Subcutaneous abdominal adipose tissue (tissue), 5 donors: ENCODE results near the gene VPS33B.

ENCODE experiments used
- H3K27ac ChIP-seq: one replicate; pipeline ENCODE4 v1.7.0; 2013; ENCODE audit warnings: low read depth, mild to moderate bottlenecking, inconsistent platforms, low read length, moderate library complexity
- H3K27me3 ChIP-seq, 5 donors: one replicate each; pipeline ENCODE4 v1.7.0; 2013; ENCODE audit warnings: low read length in 5 of 5, inconsistent platforms in 1 of 5; ENCODE audit not compliant: control insufficient read depth in 5 of 5, insufficient read depth in 4 of 5
- H3K36me3 ChIP-seq, 5 donors: one replicate each; pipeline ENCODE4 v1.7.0; 2013; ENCODE audit warnings: low read length in 5 of 5; ENCODE audit not compliant: control insufficient read depth in 5 of 5, insufficient read depth in 5 of 5
- H3K4me1 ChIP-seq, 5 donors: one replicate each; pipeline ENCODE4 v1.7.0; 2013; ENCODE audit warnings: low read length in 5 of 5, mild to moderate bottlenecking in 3 of 5, moderate library complexity in 1 of 5; ENCODE audit not compliant: control insufficient read depth in 5 of 5, insufficient read depth in 5 of 5
- H3K4me3 ChIP-seq, 5 donors: one replicate each; pipeline ENCODE4 v1.7.0; 2013; ENCODE audit warnings: low read length in 5 of 5, low read depth in 1 of 5
- H3K9ac ChIP-seq, 5 donors: one replicate each; pipeline ENCODE4 v1.7.0; 2013; ENCODE audit warnings: low read length in 5 of 5, mild to moderate bottlenecking in 4 of 5, moderate library complexity in 3 of 5
- H3K9me3 ChIP-seq, 5 donors: one replicate each; pipeline ENCODE4 v1.7.0; 2013; ENCODE audit warnings: low read length in 5 of 5; ENCODE audit not compliant: control insufficient read depth in 5 of 5
- donor health status: healthy.
- donor health status: healthy.
- donor health status: healthy.
- donor health status: healthy.
- donor health status: healthy.

VPS33B gene

GRCh38 chr15:91022075-91022831, at the start of gene VPS33B:
Gene VPS33B, minus strand, starts transcription at chr15:91022594. Its CDS starts 345 bp downstream, at chr15:91022249.
- Histone ChIP-seq H3K4me3 (peak within 1 kb of the TSS; percentile 96 to 100 (median 98)), H3K4me1 (peaks cover 4 to 22% (median 21%) of the 10 kb centered on the region in 5 donors), H3K9me3 (no peaks in the 10 kb centered on the region), H3K27ac (peak within 1 kb of the TSS; percentile 46), H3K9ac (peak within 1 kb of the TSS; percentile 81 to 100 (median 93)), H3K27me3 (no peaks in the 10 kb centered on the region), H3K36me3 (peaks cover 0 to 8% (median 3%) of the 10 kb centered on the region in 5 donors)

GRCh38 chr15:91072161-91072560, 49.8 kb upstream of the VPS33B start:
- H3K9me3 ChIP-seq = no peaks in the 10 kb centered on the region
- no peak overlapping the region for H3K9ac ChIP-seq
- H3K36me3 ChIP-seq = no peaks in the 10 kb centered on the region
- no peak overlapping the region for H3K27ac ChIP-seq
- peaks cover 0 to 6% (median 5%) of the 10 kb centered on the region in 5 donors for H3K27me3 ChIP-seq
- H3K4me1 ChIP-seq = no peaks in the 10 kb centered on the region
- no peak overlapping the region for H3K4me3 ChIP-seq

GRCh38 chr15:91070872-91071271, 48.5 kb upstream of the VPS33B start:
- no peaks in the 10 kb centered on the region for H3K4me1 ChIP-seq
- H3K9me3 ChIP-seq = no peaks in the 10 kb centered on the region
- H3K9ac ChIP-seq = no peak overlapping the region
- peaks cover 0 to 6% (median 5%) of the 10 kb centered on the region in 5 donors for H3K27me3 ChIP-seq
- no peak overlapping the region for H3K4me3 ChIP-seq
- no peak overlapping the region for H3K27ac ChIP-seq
- H3K36me3 ChIP-seq = no peaks in the 10 kb centered on the region

DNA sequence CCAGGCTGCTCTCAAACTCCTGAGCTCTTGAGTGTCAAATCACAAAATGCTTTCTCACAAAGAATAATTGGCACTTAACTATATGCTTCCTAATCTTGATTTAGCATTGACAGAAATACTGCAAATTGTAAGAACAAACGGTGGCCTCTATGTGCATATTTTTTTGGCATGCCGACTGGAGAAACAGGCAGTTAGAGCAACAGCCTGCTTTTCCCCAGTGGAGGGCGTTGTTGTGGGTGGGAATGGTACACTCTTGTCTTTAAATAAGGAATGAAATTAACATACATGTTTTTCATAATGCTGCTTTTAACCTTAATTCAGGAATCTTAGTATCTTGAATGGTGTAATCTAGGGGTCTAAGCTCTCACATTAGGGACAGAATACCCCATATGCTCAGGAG, 46.6 kb upstream of the VPS33B start:
- H3K4me1 ChIP-seq = no peaks in the 10 kb centered on the region
- no peak overlapping the region for H3K27ac ChIP-seq
- peaks cover 0 to 7% (median 0%) of the 10 kb centered on the region in 5 donors for H3K9me3 ChIP-seq
- no peaks in the 10 kb centered on the region for H3K36me3 ChIP-seq
- H3K4me3 ChIP-seq = no peak overlapping the region
- H3K9ac ChIP-seq = no peak overlapping the region
- H3K27me3 ChIP-seq = peaks cover 0 to 6% (median 5%) of the 10 kb centered on the region in 5 donors

DNA sequence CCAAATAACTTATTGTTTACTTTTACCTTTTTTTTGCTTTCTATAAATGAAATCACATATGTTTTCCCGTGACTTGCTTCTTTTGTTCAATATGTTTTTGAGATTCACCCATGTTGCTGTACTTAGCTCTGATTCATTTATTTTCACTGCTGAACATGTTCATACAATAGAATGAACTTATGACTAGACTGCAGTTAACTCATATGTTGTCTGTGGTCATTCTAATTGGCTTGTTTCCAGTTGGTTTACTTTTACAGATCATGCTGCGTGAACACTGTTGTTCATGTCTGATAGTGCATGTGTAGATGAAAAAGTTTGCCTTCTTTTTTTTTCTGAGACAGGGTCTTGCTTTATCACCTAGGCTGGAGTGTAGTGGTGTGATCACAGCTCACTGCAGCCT, 46.0 kb upstream of the VPS33B start:
- H3K36me3 ChIP-seq = no peaks in the 10 kb centered on the region
- H3K27ac ChIP-seq = no peak overlapping the region
- H3K4me1 ChIP-seq = no peaks in the 10 kb centered on the region
- H3K9me3 ChIP-seq = peaks cover 0 to 7% (median 0%) of the 10 kb centered on the region in 5 donors
- H3K9ac ChIP-seq = no peak overlapping the region
- H3K27me3 ChIP-seq = peaks cover 0 to 6% (median 5%) of the 10 kb centered on the region in 5 donors
- no peak overlapping the region for H3K4me3 ChIP-seq

GRCh38 chr15:91067036-91067435, 44.6 kb upstream of the VPS33B start:
- no peaks in the 10 kb centered on the region for H3K4me1 ChIP-seq
- H3K27me3 ChIP-seq = peaks cover 0 to 6% (median 5%) of the 10 kb centered on the region in 5 donors
- H3K4me3 ChIP-seq = no peak overlapping the region
- H3K27ac ChIP-seq = no peak overlapping the region
- no peaks in the 10 kb centered on the region for H3K36me3 ChIP-seq
- H3K9me3 ChIP-seq = peaks cover 0 to 7% (median 0%) of the 10 kb centered on the region in 5 donors
- no peak overlapping the region for H3K9ac ChIP-seq

- Histone ChIP-seq H3K9ac (no peak overlapping the region), H3K4me3 (no peak overlapping the region), H3K4me1 (no peaks in the 10 kb centered on the region), H3K27me3 (peaks cover 0 to 6% (median 5%) of the 10 kb centered on the region in 5 donors), H3K27ac (no peak overlapping the region), H3K9me3 (peaks cover 0 to 7% (median 0%) of the 10 kb centered on the region in 5 donors), H3K36me3 (no peaks in the 10 kb centered on the region)
These were observed 43.1 kb upstream of the VPS33B start for GRCh38 chr15:91065505-91065904.

GRCh38 chr15:91061997-91062396, 39.6 kb upstream of the VPS33B start:
- Histone ChIP-seq H3K27me3 (peaks cover 0 to 8% (median 4%) of the 10 kb centered on the region in 5 donors), H3K4me3 (no peak overlapping the region), H3K9ac (no peak overlapping the region), H3K9me3 (peaks cover 0 to 7% (median 0%) of the 10 kb centered on the region in 5 donors), H3K4me1 (no peaks in the 10 kb centered on the region), H3K36me3 (no peaks in the 10 kb centered on the region), H3K27ac (no peak overlapping the region)

DNA sequence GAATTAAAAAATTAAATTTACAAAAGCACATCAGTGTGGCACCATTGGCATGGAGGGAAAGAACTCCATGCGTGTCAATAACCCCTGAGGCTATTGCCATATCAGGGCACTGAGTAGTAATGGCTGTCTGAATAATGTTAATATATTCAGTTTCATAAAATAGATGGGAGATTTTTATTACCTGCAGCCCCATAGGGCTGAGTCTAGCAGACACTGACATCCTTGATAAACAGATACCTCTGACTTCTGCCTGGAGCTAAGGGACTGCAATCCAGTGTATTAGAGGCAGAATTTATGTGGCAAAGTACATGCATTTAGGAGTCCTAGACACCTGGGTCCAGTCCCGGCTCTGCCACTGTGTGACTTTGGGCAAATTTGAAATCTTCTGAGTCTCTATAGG, 38.8 kb upstream of the VPS33B start:
- H3K4me3 ChIP-seq = no peak overlapping the region
- H3K4me1 ChIP-seq = peaks cover 0 to under 1% (median 0%) of the 10 kb centered on the region in 5 donors
- no peak overlapping the region for H3K9ac ChIP-seq
- no peak overlapping the region for H3K27ac ChIP-seq
- peaks cover 0 to 7% (median 0%) of the 10 kb centered on the region in 5 donors for H3K9me3 ChIP-seq
- H3K27me3 ChIP-seq = peaks cover 0 to 12% (median 7%) of the 10 kb centered on the region in 5 donors
- H3K36me3 ChIP-seq = no peaks in the 10 kb centered on the region

DNA sequence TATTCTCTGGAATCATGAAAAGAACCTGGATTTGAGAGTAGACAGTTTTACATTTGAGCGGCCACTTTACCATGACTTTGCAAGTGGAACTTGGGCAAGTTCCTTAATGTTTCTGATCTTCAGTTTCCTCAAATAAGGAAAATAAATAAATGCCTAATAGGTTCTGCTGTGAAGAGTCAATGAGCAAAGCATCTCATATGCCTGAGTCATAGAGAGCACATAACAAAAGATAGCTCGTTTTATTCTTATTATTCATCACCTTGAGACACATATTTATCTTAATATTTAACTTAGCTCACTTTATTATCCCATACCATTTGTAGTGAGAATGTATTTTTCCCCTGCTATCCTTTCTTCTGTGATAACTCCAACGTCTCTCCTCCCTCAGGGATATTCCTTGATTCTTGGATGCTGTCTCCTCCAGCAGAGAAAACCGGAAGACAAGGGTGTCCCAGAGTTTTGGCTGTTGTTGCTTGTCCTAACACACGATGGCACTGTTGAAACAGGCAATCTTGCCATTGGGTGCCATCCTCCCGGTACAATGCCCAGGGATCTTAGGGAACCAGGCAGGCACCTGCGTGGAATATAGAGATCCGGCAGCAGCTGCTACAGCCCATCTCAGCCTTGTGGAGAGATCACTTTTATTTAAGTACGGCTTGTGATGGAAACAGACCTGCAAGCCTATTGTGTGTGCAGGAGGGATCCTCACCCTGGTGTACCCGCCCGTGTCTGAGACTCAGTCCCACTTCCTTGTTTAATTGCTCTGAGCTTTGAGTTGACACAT, 33.3 kb upstream of the VPS33B start:
- no peak overlapping the region for H3K27ac ChIP-seq

More for the DNA sequence above, 33.3 kb upstream of the VPS33B start:
- peaks cover 0 to 24% (median 15%) of the 10 kb centered on the region in 5 donors for H3K27me3 ChIP-seq
- H3K36me3 ChIP-seq = no peaks in the 10 kb centered on the region
- H3K4me3 ChIP-seq = peak overlapping the region in 2 of 5 donors; percentile 10 to 26
- no peak overlapping the region for H3K9ac ChIP-seq
- no peaks in the 10 kb centered on the region for H3K9me3 ChIP-seq
- H3K4me1 ChIP-seq = peaks cover 0 to 5% (median 2%) of the 10 kb centered on the region in 5 donors
